HG02885 (cell line): ENCODE results near the gene SH3RF3.

Experiments used
- ATAC-seq: cut with Tn5 transposase; IDR thresholded peaks from one replicate; pipeline ENCODE4 v1.9.1; 2021; ENCODE audit warnings: mild to moderate bottlenecking; ENCODE audit not compliant: unreplicated experiment, poor library complexity

Gene SH3RF3

GRCh38 chr2:109497911-109498870, 369.2 kb downstream of the SH3RF3 start:
- ATAC-seq, result no peak

DNA sequence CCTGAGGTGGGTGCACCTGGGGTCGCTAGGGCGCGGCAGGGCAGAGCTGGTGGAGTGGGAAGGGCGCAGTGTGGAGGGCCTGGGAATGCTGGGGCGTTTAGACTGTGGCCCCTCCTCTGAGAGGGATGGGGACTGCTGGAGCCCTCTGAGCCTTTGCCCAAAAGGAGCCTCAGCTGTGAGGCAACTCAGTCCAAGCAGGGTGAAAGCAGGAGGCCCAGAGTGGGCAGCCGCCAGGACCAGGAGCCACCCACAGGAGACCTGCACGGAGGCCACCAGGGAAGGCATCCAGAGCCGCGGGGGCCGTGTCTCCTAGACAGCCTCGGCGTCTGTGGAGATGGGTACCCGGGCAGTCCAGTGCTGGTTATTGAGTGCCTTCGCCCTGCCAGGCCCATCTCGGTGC, 369.9 kb downstream of the SH3RF3 start:
- no peak for ATAC-seq

GRCh38 chr2:109499566-109499965, 370.6 kb downstream of the SH3RF3 start:
- no peak for ATAC-seq

- no peak for ATAC-seq
These were observed 371.9 kb downstream of the SH3RF3 start for GRCh38 chr2:109500910-109501309.

- no peak for ATAC-seq
These were observed 372.5 kb downstream of the SH3RF3 start for GRCh38 chr2:109501461-109501860.

- ATAC-seq, result no peak
These were observed 374.2 kb downstream of the SH3RF3 start for GRCh38 chr2:109503191-109503590.

DNA sequence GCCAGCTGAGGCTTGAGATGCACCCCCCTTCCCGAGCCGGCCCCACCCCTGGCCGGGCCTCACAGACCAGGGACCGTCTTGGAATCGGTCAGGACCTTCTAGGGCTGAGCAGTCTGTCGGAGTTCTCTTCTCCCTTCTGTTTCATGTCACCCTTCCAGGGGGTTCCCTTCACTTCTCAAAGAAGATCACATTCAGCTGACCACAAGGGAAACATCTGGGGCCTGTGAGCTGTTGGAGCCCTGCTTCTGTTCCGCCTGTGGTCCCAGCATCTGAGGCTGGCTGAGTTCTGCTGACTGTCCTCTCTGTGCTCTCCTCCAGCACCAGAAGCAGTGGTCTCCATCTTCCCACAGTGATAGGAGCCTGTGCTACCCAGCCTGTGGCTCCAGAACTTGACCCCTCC, 378.2 kb downstream of the SH3RF3 start:
- ATAC-seq, result peak; percentile 40

DNA sequence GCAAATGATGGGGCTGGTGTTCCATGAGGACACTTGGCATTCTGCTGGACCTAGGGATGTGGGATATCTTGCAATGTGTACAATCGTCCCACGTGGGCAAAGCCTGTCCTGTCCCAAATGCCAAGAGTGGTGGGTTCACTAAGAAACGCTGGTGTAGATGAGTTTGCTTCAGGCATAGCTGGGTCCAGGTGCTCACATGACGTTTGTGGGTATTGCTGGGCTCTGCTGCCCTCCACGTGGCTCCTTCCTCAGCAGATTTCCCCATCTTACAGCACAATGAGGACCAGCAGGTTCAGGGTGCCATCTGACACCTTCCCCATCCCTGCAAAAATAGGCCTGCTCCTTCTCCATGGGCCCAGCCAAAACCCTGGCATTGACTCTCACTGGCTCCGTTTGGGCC, 378.8 kb downstream of the SH3RF3 start:
- no peak for ATAC-seq

GRCh38 chr2:109508556-109508955, 379.6 kb downstream of the SH3RF3 start:
- no peak for ATAC-seq

DNA sequence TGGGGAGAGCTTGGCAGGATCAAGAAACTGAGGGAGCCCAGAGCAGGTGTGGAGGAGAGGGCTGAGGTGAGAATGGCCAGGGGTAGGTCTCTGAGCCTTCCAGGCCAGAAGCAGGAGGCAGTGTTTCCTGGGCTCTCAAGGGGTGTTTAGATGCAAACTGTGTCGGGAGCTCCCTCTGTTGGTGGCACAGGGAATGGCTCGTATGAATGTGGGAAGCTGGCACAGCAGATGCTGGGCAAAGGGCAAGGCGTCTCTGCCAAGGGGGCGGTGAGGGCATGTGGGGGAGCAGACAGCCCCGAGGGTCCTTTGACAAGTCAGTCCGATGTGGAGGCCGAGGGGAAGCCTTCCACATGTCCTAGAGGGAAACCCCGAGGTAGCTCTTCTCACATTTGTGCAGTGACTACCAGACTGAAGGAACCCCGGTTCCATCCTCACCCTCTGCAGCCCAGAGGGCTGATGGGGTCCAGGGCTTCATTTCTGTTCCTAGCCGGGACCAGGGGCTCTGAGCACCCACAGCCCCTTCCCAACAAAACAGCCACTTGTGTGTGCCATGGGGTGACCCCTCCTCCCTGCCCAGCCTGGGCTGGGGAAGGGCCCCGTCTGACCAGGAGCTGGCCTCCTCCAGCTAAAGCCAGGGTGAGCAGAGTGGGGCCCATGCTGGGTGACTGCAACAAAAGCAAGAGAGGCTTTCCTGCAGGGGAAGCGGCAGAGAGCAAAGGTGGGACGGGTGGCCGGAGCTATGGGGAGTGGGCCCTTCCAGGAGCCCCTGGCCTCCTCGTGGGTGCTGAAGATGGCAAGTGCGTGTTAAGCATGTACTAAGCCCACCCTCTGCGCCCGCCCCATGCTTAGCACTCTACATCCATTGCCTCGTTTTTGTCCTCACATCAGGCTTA, 381.4 kb downstream of the SH3RF3 start:
- peak; percentile 34 for ATAC-seq

GRCh38 chr2:109511168-109511567, 382.2 kb downstream of the SH3RF3 start:
- no peak for ATAC-seq

GRCh38 chr2:109512076-109512475, 383.1 kb downstream of the SH3RF3 start:
- ATAC-seq, result no peak

DNA sequence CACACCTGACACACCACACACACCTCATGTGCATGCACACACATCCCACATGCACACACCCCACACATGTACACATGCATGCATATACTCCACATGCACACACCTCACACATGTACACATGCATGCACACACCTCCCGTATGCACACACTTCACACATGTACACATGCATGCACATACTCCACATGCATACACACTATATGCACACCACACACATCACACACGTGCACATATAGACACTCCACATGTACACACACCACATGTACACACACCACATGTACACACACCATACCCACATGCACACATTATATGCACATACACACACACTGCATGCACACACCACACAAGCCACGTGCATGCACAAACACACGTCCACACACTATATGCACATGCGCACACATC, 384.2 kb downstream of the SH3RF3 start:
- ATAC-seq, result no peak

DNA sequence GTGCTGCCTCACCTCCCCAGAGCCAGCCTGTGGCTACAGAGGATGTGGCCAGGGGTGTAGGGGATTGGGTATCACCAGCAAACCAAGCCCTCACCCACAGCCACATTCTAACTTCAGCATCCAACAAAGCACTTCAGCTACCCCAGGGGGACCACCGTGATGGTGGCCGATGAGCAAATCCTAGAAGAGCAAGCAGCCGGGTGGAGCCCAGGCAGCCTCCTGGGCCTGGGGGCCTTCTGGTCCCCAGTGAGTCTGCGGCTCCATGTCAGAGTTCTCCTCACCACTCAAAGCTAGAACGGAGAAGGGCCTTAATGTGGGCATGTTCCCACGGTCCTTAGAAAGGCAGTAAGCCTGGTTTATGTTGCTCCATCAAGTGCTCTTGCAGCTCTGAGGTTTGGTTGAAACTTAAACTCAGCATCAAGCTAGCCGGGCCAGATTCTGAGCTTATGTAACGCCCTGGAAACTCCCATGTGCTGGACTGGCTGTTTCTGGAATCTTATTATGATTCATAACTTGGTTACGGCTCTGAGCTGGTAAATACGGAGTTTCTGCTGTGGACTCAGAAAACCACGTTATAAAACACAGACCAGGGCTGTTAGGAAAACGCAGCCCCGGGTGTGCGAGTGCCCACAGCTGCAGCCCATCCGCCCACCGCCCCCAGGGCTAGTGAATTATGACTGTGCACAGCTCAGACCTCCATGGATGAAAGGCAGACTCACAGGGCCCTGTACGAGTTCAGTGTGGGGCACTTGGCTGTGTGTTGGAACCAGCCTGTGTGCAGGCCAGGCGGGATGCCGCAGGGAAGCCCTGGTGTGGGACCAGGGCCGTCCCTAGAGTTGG, 385.0 kb downstream of the SH3RF3 start:
- peak; percentile 70 for ATAC-seq

- no peak for ATAC-seq
These were observed 385.9 kb downstream of the SH3RF3 start for GRCh38 chr2:109514857-109515256.

DNA sequence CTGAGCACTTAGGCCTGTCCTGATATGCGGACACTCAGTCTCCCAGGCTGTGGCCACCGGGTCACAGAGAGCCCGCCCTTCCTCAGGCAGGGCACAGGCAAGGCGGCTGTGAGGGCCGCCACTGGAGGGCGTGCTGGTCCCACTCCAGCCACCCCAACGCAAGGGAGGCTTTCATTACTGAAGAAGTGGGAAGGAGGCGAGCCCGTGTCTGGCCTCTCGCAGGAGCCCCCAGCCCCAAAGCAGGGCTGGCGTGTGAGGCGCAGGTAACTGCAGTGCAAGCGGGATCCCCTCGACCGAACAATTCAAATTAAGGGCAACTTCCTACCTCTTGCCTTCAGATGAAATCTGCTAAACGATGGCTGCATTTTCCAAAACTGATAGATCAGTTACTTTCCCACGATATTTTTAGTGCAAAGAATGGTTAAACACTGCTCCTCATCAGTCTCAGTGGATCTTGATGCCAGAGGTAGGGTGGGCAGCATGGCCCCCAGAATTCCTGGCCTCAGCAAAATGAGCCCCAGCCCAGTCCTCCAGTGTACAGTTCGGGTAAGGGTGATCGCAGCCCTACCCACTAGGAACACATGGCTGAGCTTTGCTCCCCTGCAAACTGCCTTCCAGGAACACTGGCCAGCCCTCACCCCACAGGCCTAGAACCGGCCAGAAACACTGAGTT, 387.6 kb downstream of the SH3RF3 start:
- ATAC-seq, result peak; percentile 44

DNA sequence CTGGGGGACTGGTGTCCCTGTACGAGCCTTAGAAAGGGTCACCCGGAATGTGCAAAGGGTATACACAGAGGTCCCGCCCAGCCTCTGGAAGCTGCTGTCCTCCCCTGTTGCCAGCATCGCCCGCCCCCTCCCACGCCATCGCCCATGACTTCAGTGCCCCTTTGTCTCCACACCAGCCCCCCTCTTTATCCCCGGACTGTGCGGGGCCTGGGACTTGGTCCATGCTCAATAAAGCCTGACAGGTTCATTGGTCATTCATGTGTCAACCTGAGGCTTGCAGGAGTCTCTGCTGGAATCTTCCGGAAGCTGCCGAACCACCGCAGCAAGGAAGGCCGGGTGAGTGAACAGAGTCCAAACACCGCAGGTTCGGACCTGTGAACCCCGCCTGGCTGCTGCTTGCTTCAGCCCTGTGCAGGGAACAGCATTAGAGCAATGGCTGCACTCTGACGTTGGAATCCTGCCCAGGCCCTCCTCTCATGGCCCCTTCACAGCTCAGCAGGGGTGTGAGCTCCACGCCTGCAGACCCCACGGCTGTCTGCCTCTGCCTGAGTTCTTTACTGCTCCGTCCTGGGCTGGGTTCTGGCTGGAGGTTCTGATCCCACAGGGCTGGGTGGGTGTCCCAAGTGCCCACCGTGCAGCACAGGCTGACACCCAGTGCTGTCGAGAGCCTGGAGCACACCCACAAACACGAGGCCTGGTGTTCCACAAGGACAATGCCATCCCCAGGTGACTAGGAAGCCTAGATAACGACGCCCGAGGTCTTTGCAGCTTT, 388.3 kb downstream of the SH3RF3 start:
- no peak for ATAC-seq

DNA sequence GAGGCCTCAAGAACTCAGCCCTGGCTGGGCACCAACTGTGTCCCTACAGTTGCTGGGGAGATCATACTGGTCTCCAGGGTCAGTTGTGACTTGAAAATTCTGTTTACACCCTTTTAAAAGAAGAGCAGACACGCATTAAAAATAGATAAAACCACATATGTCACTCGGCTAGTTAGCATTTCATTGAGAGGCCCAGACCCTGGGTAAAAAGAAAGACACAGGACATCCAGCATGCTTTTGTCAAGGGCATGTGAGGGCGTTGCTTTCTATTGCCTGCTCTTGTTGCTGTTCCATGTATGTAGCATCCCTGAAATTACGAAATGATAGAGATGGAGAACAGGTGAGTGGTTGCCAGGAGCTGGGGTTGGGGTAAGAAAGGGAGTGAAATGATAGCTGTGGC, 390.5 kb downstream of the SH3RF3 start:
- ATAC-seq, result no peak
